Measurements from ENCODE around the gene BEST1. TPM values are rescaled to one million over a fixed set of nuclear protein-coding genes. Genes with fewer than 3 reads are reported as not detected.

The BEST1 gene
- total RNA-seq, 1 experiment from 2014 or later = 0.17 TPM

- Mint-ChIP-seq H3K4me3 (no peak overlapping the region), H3K27ac (no peak overlapping the region), H3K36me3 (no peaks in the 10 kb centered on the region), H3K9me3 (no peaks in the 10 kb centered on the region), H3K27me3 (ENCODE audit: low read depth) (no peaks in the 10 kb centered on the region), H3K4me1 (peaks cover 30% of the 10 kb centered on the region)
- CTCF ChIA-PET = interaction anchor here (0.8 to 10.9 kb wide), 5 partner anchors 7 to 202 kb away, joined by 3 to 685 read pairs (median 5); partner anchors contain the start of gene BEST1
- no peak for DNase-seq (ENCODE audit: low spot score)
- ATAC-seq = no peak
- TF ChIP-seq PRRX2 (CRISPR knock-in tag; IDR thresholded peaks at IDR 0.05) = no peak
- no peak for TF ChIP-seq ZBTB21 (CRISPR knock-in tag; IDR thresholded peaks at IDR 0.05; ENCODE audit: borderline replicate concordance)
- no peak for TF ChIP-seq GABPB1 (CRISPR knock-in tag; IDR thresholded peaks at IDR 0.05)
- no peak for TF ChIP-seq CREM (CRISPR knock-in tag; IDR thresholded peaks at IDR 0.05)
- TF ChIP-seq MXD4 (CRISPR knock-in tag; IDR thresholded peaks at IDR 0.05; ENCODE audit: borderline replicate concordance) = no peak
- no peak for TF ChIP-seq ZNF281 (CRISPR knock-in tag; IDR thresholded peaks at IDR 0.05)
- TF ChIP-seq FOXP4 (CRISPR knock-in tag; IDR thresholded peaks at IDR 0.05) = no peak
- no peak for TF ChIP-seq E2F5 (CRISPR knock-in tag; IDR thresholded peaks at IDR 0.05)
- TF ChIP-seq FOXP1 (CRISPR knock-in tag; IDR thresholded peaks at IDR 0.05; ENCODE audit: borderline replicate concordance) = no peak
- no peak for TF ChIP-seq ZNF317 (CRISPR knock-in tag; IDR thresholded peaks at IDR 0.05; ENCODE audit: borderline replicate concordance, low read depth)
- no peak for TF ChIP-seq ZMAT4 (CRISPR knock-in tag; IDR thresholded peaks at IDR 0.05)
- no peak for TF ChIP-seq ZSCAN18 (CRISPR knock-in tag; IDR thresholded peaks at IDR 0.05)
- TF ChIP-seq ESRRA (CRISPR knock-in tag; IDR thresholded peaks at IDR 0.05; ENCODE audit: borderline replicate concordance) = no peak
- no peak for TF ChIP-seq TEAD1 (CRISPR knock-in tag; IDR thresholded peaks at IDR 0.05)
- POLR2A ChIA-PET = no interaction called here
These were observed 44.2 kb upstream of the BEST1 start for GRCh38 chr11:61905801-61906521.

GRCh38 chr11:61906522-61906909 lies 43.6 kb upstream of the BEST1 start:
- H3K9me3 Mint-ChIP-seq = no peaks in the 10 kb centered on the region
- no peaks in the 10 kb centered on the region for H3K36me3 Mint-ChIP-seq
- TF ChIP-seq FOXK1 (CRISPR knock-in tag; IDR thresholded peaks at IDR 0.05) (no peak), NR1H2 (CRISPR knock-in tag; IDR thresholded peaks at IDR 0.05) (no peak), ZNF671 (CRISPR knock-in tag; IDR thresholded peaks at IDR 0.05) (no peak), NFYB (CRISPR knock-in tag; conservative IDR thresholded peaks at IDR 0.05; ENCODE audit: low read depth) (no peak), NFE2L1 (CRISPR knock-in tag; IDR thresholded peaks at IDR 0.05) (no peak), ATF1 (CRISPR knock-in tag; IDR thresholded peaks at IDR 0.05) (no peak), JUN (CRISPR knock-in tag; IDR thresholded peaks at IDR 0.05) (no peak), GABPB1 (CRISPR knock-in tag; IDR thresholded peaks at IDR 0.05) (no peak)
- H3K4me1 Mint-ChIP-seq = peaks cover 30% of the 10 kb centered on the region
- H3K27ac Mint-ChIP-seq = no peak overlapping the region
- H3K27me3 Mint-ChIP-seq (ENCODE audit: low read depth) = no peaks in the 10 kb centered on the region
- POLR2A ChIA-PET = interaction anchor here (2.4 to 2.9 kb wide), 2 partner anchors 17 to 43 kb away, joined by 9 to 11 read pairs; partner anchors contain the start of gene BEST1
- DNase-seq (ENCODE audit: low spot score) (no peak), ATAC-seq (no peak)
- CTCF ChIA-PET = interaction anchor here (1.2 to 10.9 kb wide), 7 partner anchors 8 to 202 kb away, joined by 4 to 685 read pairs (median 27); partner anchors contain the start of gene BEST1
- H3K4me3 Mint-ChIP-seq = no peak overlapping the region

Data from WTC11 (cell line).